ENCODE data around the gene JARID2. TPM values are rescaled to one million over a fixed set of nuclear protein-coding genes. Genes with fewer than 3 reads are reported as not detected.

JARID2 gene
- total and polyA plus RNA-seq, 3 donors from 2014 or later = 36.1 to 60.8 (median 53.7) TPM

DNA sequence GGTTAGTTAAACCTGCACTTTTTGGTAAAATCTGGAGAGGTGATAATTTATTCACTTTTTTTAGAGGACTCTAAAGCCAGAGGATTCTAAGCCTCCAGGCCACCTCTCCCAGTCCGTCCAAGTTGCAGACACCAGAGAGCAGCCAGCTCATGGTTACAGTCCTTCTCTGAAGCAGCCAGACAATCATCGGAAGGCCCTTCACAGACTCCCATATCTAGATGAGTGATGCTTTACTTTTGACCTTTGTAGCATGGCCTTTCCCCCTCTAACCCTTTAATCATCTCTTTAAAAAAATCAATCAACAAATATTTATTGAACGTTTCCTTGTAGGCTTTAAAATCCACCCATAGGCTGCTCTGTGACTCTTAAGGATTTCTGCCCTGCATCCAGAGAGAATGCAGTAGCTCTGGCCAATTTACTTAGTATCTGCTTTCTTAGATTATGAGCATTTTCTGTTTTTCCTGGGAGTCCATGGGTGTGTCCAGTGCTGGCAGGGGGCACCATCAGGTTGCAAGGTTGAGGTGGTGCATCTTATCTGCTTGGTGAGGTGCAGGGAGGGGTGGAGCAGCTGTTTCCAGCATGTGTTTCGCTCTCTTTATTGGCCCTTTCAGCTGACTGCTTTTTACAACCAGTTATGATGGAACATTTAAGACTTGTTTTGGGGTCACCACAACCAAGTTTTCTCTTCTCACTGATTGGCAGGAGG lies 58.6 kb downstream of the JARID2 start:
- intact Hi-C loops (cut with DNase I; ENCODE audit: low total_unique reads) = no loop called here
- DNase-seq = no peak
- TF ChIP-seq, protein P1, sequence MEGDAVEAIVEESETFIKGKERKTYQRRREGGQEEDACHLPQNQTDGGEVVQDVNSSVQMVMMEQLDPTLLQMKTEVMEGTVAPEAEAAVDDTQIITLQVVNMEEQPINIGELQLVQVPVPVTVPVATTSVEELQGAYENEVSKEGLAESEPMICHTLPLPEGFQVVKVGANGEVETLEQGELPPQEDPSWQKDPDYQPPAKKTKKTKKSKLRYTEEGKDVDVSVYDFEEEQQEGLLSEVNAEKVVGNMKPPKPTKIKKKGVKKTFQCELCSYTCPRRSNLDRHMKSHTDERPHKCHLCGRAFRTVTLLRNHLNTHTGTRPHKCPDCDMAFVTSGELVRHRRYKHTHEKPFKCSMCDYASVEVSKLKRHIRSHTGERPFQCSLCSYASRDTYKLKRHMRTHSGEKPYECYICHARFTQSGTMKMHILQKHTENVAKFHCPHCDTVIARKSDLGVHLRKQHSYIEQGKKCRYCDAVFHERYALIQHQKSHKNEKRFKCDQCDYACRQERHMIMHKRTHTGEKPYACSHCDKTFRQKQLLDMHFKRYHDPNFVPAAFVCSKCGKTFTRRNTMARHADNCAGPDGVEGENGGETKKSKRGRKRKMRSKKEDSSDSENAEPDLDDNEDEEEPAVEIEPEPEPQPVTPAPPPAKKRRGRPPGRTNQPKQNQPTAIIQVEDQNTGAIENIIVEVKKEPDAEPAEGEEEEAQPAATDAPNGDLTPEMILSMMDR (IDR thresholded peaks at IDR 0.05) = no peak
- TF ChIP-seq POLR2A (IDR thresholded peaks at IDR 0.05) = no peak
- Histone ChIP-seq H3K4me1 (peaks cover 5% of the 10 kb centered on the region), H3K9me3 (no peaks in the 10 kb centered on the region), H3K4me3 (no peak overlapping the region), H3K27me3 (no peaks in the 10 kb centered on the region), H3K27ac (no peak overlapping the region), H3K36me3 (ENCODE audit: low read depth, missing control alignments) (no peaks in the 10 kb centered on the region)
- 72 to 80% methylated on average over 4 of the region's 4 CpGs for WGBS, 2 donors

DNA sequence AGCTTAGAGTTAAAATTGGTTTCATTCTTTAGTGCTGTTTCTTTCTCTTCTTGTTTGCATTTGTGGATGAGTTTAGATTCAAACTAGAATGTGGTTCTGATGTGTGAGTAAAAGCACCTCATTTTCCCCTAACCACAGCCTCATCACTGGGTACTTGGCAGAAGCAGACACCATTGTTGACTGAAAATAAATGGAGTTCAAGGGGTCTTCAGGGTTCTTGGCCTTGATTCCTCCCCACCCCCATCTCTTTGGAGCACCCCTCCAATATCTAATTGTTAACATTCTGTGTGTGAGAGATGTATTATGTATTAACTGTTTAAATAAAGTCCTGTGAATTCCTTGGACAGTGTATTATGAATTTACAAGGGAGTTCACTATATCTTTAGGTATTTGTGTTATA lies 59.6 kb downstream of the JARID2 start:
- intact Hi-C loops (cut with DNase I; ENCODE audit: low total_unique reads) = no loop called here
- Histone ChIP-seq H3K9me3 (no peaks in the 10 kb centered on the region), H3K27ac (no peak overlapping the region), H3K4me1 (peaks cover 5% of the 10 kb centered on the region), H3K36me3 (ENCODE audit: low read depth, missing control alignments) (no peaks in the 10 kb centered on the region), H3K27me3 (no peaks in the 10 kb centered on the region), H3K4me3 (no peak overlapping the region)
- no peak for DNase-seq
- TF ChIP-seq POLR2A (IDR thresholded peaks at IDR 0.05) = no peak
- TF ChIP-seq, protein P1 (IDR thresholded peaks at IDR 0.05) = no peak

DNA sequence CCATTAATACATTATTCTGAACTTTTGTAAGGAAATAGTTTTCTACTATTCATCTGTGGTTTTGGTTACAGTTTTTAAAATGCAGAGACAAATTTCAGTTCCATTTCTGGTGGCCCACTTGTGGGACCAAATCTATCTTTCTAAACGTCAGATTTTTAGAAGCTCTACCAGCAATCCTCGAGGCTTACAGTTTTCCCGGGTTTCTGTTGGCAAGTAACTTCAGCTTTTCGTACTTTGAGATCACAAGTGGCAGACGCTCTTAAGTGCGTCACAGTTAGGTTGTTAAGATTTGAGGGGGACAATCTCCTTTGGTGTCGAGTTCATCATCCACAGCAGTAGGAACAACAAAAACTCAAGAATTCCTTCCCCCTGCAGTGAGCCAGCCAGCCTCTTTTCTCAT lies 60.0 kb downstream of the JARID2 start:
- intact Hi-C loops (cut with DNase I; ENCODE audit: low total_unique reads) = no loop called here
- Histone ChIP-seq H3K36me3 (ENCODE audit: low read depth, missing control alignments) (no peaks in the 10 kb centered on the region), H3K4me3 (no peak overlapping the region), H3K27ac (no peak overlapping the region), H3K27me3 (no peaks in the 10 kb centered on the region), H3K4me1 (peaks cover 5% of the 10 kb centered on the region), H3K9me3 (no peaks in the 10 kb centered on the region)
- WGBS, 2 donors = 88% methylated on average over 7 of the region's 7 CpGs
- TF ChIP-seq POLR2A (IDR thresholded peaks at IDR 0.05) = no peak
- TF ChIP-seq, protein P1 (IDR thresholded peaks at IDR 0.05) = no peak
- DNase-seq = no peak

DNA sequence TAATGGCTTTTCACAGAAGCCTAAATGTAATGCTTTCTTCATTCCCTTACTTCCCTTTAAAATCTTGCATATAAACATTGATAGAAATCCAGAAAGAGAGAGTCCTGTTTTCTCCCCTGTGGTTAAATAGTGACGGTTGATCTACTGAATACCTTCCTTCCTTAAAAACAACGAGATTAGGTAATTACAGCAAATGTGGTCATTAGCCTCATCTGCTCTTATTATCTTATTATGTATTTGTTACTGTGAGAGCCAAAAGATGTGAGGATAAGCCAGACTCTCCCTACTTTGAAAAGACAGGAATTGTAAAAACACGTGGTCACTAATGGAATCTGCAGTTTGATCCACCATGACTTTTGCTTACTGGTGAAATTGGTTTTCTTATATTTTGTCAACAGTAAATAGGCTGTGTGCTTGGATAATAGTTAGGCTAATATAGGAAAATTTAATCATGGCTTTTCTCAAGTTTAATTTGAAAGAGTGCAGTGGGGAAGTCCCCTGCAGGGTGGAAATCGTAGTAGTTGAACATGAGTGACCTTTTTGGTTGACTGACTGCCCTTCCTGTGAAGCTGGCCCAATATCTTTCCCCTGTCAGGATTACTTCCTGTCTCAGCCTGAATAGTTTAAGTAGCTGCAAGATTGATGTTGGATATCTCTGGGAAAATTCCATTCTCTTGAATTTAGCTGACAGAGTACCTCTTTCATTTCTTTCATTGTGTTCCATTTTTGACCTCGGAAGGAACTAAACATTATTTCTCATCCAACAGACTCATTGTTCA lies 62.8 kb downstream of the JARID2 start:
- WGBS, 2 donors = 63 to 68% methylated on average over 5 of the region's 5 CpGs
- Histone ChIP-seq H3K27me3 (no peaks in the 10 kb centered on the region), H3K4me1 (peaks cover 14% of the 10 kb centered on the region), H3K4me3 (no peak overlapping the region), H3K27ac (no peak overlapping the region), H3K36me3 (ENCODE audit: low read depth, missing control alignments) (no peaks in the 10 kb centered on the region), H3K9me3 (no peaks in the 10 kb centered on the region)
- TF ChIP-seq, protein P1 (IDR thresholded peaks at IDR 0.05) = no peak
- TF ChIP-seq POLR2A (IDR thresholded peaks at IDR 0.05) = no peak
- DNase-seq = no peak
- intact Hi-C loops (cut with DNase I; ENCODE audit: low total_unique reads) = no loop called here

All from testis (tissue), 3 donors.